HTERT RPE-1 (cell line): Measurements from ENCODE around the gene DLG4.
"Not testable (repeated sequence)": the region's sequence is repeated elsewhere in the genome, so short reads cannot be mapped to it uniquely, and the experiment has no call there.

Experiments used
- in situ Hi-C: fragments of 300-500 bp; cut with MboI; formaldehyde crosslinking; loops from 4 replicates; pipeline ENCODE4 v1.14.3; 2020; ENCODE audit warnings: low sequenced_read_pairs

The DLG4 gene

GRCh38 chr17:7168841-7169564, 50.6 kb downstream of the DLG4 start:
- in situ Hi-C loops: not testable (repeated sequence)

- in situ Hi-C loops: no loop called here
Measured at GRCh38 chr17:7167832-7168231, 51.8 kb downstream of the DLG4 start.

GRCh38 chr17:7166873-7167272, 52.8 kb downstream of the DLG4 start:
- in situ Hi-C loops: no loop called here

- in situ Hi-C loops: not testable (repeated sequence)
Measured at GRCh38 chr17:7159571-7159970, 60.1 kb downstream of the DLG4 start.

- in situ Hi-C loops: not testable (repeated sequence)
Measured at GRCh38 chr17:7158424-7158823, 61.2 kb downstream of the DLG4 start.

- in situ Hi-C loops: no loop called here
Measured at GRCh38 chr17:7156342-7156940, 63.2 kb downstream of the DLG4 start.

GRCh38 chr17:7147772-7148171, 71.9 kb downstream of the DLG4 start:
- in situ Hi-C loops: no loop called here

- in situ Hi-C loops: no loop called here
Measured at GRCh38 chr17:7146115-7146514, 73.5 kb downstream of the DLG4 start.

- in situ Hi-C loops: no loop called here
Measured at GRCh38 chr17:7144213-7144612, 75.4 kb downstream of the DLG4 start.

GRCh38 chr17:7141824-7142223, 77.8 kb downstream of the DLG4 start:
- in situ Hi-C loops: no loop called here

- in situ Hi-C loops: no loop called here
Measured at GRCh38 chr17:7139400-7139799, 80.2 kb downstream of the DLG4 start.

- in situ Hi-C loops: no loop called here
Measured at GRCh38 chr17:7138800-7139381, 80.7 kb downstream of the DLG4 start.

- in situ Hi-C loops: no loop called here
Measured at GRCh38 chr17:7137171-7137943, 82.3 kb downstream of the DLG4 start.
